Astrocyte (in vitro differentiated cells and primary cell): ENCODE data around the gene BRF1. TPM values are rescaled to one million over a fixed set of nuclear protein-coding genes. Genes with fewer than 3 reads are reported as not detected.

Source experiments
- DNase-seq: peaks from one replicate; pipeline ENCODE4 v3.0.0-alpha.2; 2010; ENCODE audit warnings: low read depth
- FAIRE-seq: peaks from 2 replicates; lab custom pipeline; 2011; peaks lifted over from hg19 to GRCh38; lab: Jason Lieb, UNC
- H2AFZ ChIP-seq: 2 replicates; pipeline ENCODE4 v1.6.0; 2012; ENCODE audit warnings: low read depth, low read length, inconsistent platforms
- H3K27ac ChIP-seq: 2 replicates; pipeline ENCODE4 v1.5.1; 2011; ENCODE audit warnings: low read depth, low read length, inconsistent platforms
- H3K27me3 ChIP-seq: 2 replicates; pipeline ENCODE4 v1.6.0; 2011; ENCODE audit warnings: low read length, inconsistent platforms; ENCODE audit not compliant: insufficient read depth
- H3K36me3 ChIP-seq: 2 replicates; pipeline ENCODE4 v1.5.1; 2011; ENCODE audit warnings: low read length, inconsistent platforms; ENCODE audit not compliant: insufficient read depth
- H3K4me1 ChIP-seq: 2 replicates; pipeline ENCODE4 v1.5.1; 2011; ENCODE audit warnings: low read length, inconsistent platforms; ENCODE audit not compliant: insufficient read depth
- H3K4me2 ChIP-seq: 2 replicates; pipeline ENCODE4 v1.6.0; 2012; ENCODE audit warnings: low read length, inconsistent platforms
- H3K4me3 ChIP-seq: 2 replicates; pipeline ENCODE4 v1.5.1; 2011; ENCODE audit warnings: low read depth, mild to moderate bottlenecking, low read length, inconsistent platforms; ENCODE audit not compliant: insufficient read depth
- H3K79me2 ChIP-seq: 2 replicates; pipeline ENCODE4 v1.6.0; 2012; ENCODE audit warnings: mild to moderate bottlenecking, low read length, inconsistent platforms; ENCODE audit not compliant: insufficient read depth
- H3K9ac ChIP-seq: 2 replicates; pipeline ENCODE4 v1.6.0; 2012; ENCODE audit warnings: mild to moderate bottlenecking, low read length, inconsistent platforms
- H3K9me3 ChIP-seq: 2 replicates; pipeline ENCODE4 v1.5.1; 2012; ENCODE audit warnings: low read depth, mild to moderate bottlenecking, low read length, inconsistent platforms; ENCODE audit not compliant: insufficient read depth
- H4K20me1 ChIP-seq: 2 replicates; pipeline ENCODE4 v1.6.0; 2012; ENCODE audit warnings: low read length, inconsistent platforms; ENCODE audit not compliant: insufficient read depth
- H3K27ac Mint-ChIP-seq: one replicate; pipeline ENCODE4 v1.8.0; 2021; ENCODE audit warnings: mild to moderate bottlenecking, mixed read lengths; ENCODE audit not compliant: unreplicated experiment
- H3K27me3 Mint-ChIP-seq: one replicate; pipeline ENCODE4 v1.8.0; 2021; ENCODE audit warnings: low read depth, mixed read lengths; ENCODE audit not compliant: unreplicated experiment
- H3K36me3 Mint-ChIP-seq: one replicate; pipeline ENCODE4 v1.8.0; 2021; ENCODE audit warnings: low read depth, mixed read lengths; ENCODE audit not compliant: unreplicated experiment
- H3K4me1 Mint-ChIP-seq: one replicate; pipeline ENCODE4 v1.8.0; 2021; ENCODE audit warnings: low read depth, mixed read lengths; ENCODE audit not compliant: unreplicated experiment
- H3K4me3 Mint-ChIP-seq: one replicate; pipeline ENCODE4 v1.8.0; 2021; ENCODE audit warnings: mild to moderate bottlenecking, moderate library complexity, mixed read lengths; ENCODE audit not compliant: unreplicated experiment
- H3K9me3 Mint-ChIP-seq: one replicate; pipeline ENCODE4 v1.8.0; 2021; ENCODE audit warnings: mild to moderate bottlenecking, mixed read lengths; ENCODE audit not compliant: unreplicated experiment
- CTCF ChIP-seq: IDR thresholded peaks from 2 replicates; pipeline ENCODE4 v1.5.1; 2011; ENCODE audit warnings: low read depth, mild to moderate bottlenecking, inconsistent platforms, low read length, moderate library complexity; ENCODE audit not compliant: insufficient read depth
- EZH2 ChIP-seq: IDR thresholded peaks from 2 replicates; pipeline ENCODE4 v1.6.1; 2012; ENCODE audit warnings: mild to moderate bottlenecking, low read length, inconsistent platforms; ENCODE audit not compliant: insufficient read depth
- total RNA-seq: library from RNA; stranded (reverse); gene quantifications from 2 replicates; pipeline ENCODE4 v1.2.1, GENCODE V29; 2021

The BRF1 gene
- total RNA-seq, 1 donor from 2014 or later = 20.5 TPM

- Mint-ChIP-seq H3K36me3 (peaks cover 4% of the 10 kb centered on the region), H3K4me3 (no peak overlapping the region), H3K27ac (no peak overlapping the region), H3K4me1 (peaks cover 13% of the 10 kb centered on the region), H3K27me3 (no peaks in the 10 kb centered on the region), H3K9me3 (no peaks in the 10 kb centered on the region)
- DNase-seq = no peak
- Histone ChIP-seq H3K4me1 (peaks cover 20% of the 10 kb centered on the region), H3K79me2 (peaks cover 89% of the 10 kb centered on the region), H3K36me3 (no peaks in the 10 kb centered on the region), H3K27me3 (no peaks in the 10 kb centered on the region), H4K20me1 (peaks cover 91% of the 10 kb centered on the region), H2AFZ (no peak overlapping the region), H3K4me2 (no peak overlapping the region), H3K4me3 (no peak overlapping the region), H3K27ac (no peak overlapping the region), H3K9ac (no peak overlapping the region), H3K9me3 (no peaks in the 10 kb centered on the region)
- no peak for FAIRE-seq
- TF ChIP-seq EZH2 (no peak), CTCF (no peak)
Observed at GRCh38 chr14:105326891-105327694, 26.3 kb upstream of the BRF1 start.

- H4K20me1 ChIP-seq = peaks cover 89% of the 10 kb centered on the region
- H3K9me3 ChIP-seq = no peaks in the 10 kb centered on the region
- peaks cover 4% of the 10 kb centered on the region for H3K36me3 Mint-ChIP-seq
- peaks cover 13% of the 10 kb centered on the region for H3K4me1 Mint-ChIP-seq
- no peaks in the 10 kb centered on the region for H3K9me3 Mint-ChIP-seq
- no peak overlapping the region for H3K4me3 ChIP-seq
- H3K36me3 ChIP-seq = no peaks in the 10 kb centered on the region
- H3K4me2 ChIP-seq = no peak overlapping the region
- no peak overlapping the region for H2AFZ ChIP-seq
- peaks cover 86% of the 10 kb centered on the region for H3K79me2 ChIP-seq
- H3K27me3 ChIP-seq = no peaks in the 10 kb centered on the region
- no peak overlapping the region for H3K9ac ChIP-seq
- no peak for DNase-seq
- H3K4me3 Mint-ChIP-seq = no peak overlapping the region
- FAIRE-seq = no peak
- peaks cover 20% of the 10 kb centered on the region for H3K4me1 ChIP-seq
- no peaks in the 10 kb centered on the region for H3K27me3 Mint-ChIP-seq
- H3K27ac ChIP-seq = no peak overlapping the region
- no peak overlapping the region for H3K27ac Mint-ChIP-seq
- TF ChIP-seq CTCF (no peak), EZH2 (no peak)
Observed at GRCh38 chr14:105326568-105326867, 25.7 kb upstream of the BRF1 start.
